HG02678 (cell line): Measurements from ENCODE around the gene CCDC90B.

Experiments used
- ATAC-seq: cut with Tn5 transposase; IDR thresholded peaks from one replicate; pipeline ENCODE4 v1.9.1; 2021; ENCODE audit warnings: mild to moderate bottlenecking, moderate library complexity; ENCODE audit not compliant: unreplicated experiment

CCDC90B gene

DNA sequence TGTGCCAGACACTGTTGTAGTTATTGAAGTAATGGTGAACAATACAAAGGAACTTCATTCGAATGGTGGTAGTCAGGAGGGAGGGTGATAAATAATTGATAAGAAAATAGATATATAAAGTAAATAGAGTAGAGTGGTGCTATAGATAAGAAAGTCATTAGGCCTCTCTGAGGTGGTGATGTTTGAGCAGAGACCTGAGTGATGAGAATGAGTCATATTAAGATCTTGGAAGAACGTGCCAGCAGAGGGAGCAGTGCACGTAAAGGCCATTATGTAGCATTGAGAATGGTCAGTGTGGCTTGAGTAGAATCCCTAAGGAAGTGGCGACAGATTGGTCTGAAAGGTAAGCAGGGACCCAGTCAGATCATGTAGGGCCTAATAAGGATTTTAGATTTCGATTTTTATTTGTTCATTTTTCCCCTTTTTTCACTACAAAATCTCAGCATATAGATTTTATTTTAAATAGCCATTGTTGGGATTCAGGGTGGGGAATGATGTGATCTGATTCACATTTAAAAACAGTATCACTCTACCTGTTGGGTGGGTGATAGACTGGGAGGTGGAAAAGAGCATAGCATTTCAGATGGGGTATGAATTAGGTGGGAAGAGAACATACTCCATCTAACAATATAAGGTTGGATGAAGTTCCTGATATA lies 44.7 kb downstream of the CCDC90B start:
- ATAC-seq = no peak

DNA sequence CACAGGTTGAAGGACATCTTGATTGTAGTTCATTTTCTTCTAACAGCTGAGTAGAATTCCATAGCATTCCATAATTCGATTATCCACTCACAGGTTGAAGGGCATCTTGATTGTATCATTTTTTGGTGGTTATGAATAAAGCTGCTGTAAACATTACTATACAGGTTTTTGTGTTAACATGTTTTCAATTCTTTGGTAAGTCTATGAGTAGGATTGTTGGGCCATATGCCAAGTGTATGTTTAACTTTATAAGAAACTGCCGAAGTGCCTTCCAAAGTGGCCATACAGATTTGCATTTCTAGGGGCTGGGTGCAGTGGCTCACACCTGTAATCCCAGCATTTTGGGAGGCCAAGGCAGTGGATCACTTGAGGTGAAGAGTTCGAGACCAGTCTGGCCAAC lies 48.1 kb downstream of the CCDC90B start:
- no peak for ATAC-seq

DNA sequence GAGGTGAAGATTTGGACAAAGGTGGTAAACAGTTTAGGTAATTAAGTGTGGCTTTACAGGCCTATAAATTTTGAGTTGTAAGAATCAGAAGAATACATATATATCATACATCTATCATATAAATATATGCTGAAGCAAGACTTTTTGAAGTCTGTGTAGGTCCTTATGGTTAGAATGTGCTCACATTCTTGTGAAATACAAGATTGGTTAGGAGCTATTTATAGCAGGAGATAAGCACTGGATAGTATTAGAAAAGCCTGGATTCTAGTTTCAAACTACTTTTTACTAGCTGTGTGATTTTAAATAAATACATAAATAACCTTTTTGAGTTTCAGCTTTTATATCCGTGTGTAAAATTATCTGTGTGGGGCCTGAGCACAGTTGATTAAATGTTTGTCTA lies 50.3 kb downstream of the CCDC90B start:
- ATAC-seq = no peak

DNA sequence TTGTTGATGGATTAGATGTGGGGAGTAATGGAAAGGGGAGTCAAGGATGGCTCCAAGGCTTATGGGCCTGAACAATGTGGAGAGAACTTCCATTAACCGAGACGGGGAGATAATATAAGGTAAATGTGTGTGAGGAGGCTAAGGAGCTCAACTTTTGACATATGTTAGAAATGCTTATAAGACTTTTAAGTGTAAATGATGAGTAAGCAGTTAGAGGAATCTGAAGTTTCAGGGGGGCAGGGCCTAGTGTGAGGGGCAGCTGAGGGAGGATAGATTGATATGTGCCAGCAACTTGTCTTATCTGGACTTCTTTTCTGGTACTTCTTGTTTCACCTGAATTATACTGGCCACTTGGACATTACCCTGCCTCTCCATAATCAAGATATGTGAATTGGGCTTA lies 62.7 kb downstream of the CCDC90B start:
- no peak for ATAC-seq

DNA sequence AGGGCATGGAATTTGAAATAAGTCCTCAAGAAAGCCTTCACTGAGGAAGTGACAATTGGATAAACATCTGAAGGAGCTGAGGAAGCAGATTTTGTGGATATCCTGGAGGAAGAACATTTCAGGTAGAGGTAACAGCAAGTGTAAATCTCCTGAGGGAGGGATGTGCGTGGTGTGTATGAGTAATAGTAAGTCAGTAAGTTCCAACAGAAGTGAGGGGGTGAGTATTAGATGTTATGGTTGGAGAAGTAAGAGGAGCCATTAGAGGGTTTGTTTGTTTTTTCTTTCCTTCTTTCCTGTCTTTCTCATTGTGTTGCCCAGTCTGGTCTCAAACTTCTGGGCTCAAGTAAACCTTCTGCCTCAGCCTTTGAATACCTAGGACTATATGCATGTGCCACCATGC lies 63.7 kb downstream of the CCDC90B start:
- ATAC-seq = no peak

DNA sequence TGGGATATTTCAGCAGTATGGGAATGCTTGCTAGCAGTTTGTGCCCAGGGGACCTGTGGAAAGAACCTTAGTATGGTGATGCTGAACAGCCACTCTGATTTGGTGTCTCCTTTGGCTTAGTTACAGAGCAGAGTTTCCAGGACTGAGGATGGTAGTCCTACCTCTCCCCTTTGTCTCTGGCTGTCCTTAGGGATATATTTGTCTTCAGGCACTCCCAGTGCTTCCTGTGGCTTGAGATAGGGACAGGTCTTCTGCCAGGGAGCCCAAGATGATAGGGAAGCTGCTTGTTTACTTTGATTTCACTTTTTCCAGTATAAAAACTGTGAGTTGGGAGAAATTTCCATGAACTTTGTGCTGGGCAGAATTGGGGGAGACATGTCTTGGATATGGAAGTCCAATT lies 64.5 kb downstream of the CCDC90B start:
- ATAC-seq = no peak

DNA sequence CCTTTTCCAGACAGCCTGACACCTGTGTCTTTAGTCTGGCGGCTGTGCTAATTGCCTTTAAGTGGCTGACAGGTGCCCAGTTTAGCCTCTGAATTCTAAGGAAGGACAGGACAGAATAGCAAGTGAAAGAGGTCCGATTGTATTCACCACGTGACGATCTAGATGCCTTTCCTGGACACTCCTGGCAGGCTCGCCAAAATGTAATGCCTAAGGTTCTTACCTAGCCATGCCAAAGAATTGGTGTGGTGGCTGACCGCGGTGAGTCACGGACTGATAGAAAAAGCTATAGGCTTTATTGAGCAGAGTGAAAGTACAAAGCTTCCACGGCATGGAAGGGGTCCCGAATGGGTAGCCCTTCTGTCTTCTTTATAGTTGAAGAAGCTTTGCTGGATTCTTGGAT lies 65.9 kb downstream of the CCDC90B start:
- ATAC-seq = no peak

DNA sequence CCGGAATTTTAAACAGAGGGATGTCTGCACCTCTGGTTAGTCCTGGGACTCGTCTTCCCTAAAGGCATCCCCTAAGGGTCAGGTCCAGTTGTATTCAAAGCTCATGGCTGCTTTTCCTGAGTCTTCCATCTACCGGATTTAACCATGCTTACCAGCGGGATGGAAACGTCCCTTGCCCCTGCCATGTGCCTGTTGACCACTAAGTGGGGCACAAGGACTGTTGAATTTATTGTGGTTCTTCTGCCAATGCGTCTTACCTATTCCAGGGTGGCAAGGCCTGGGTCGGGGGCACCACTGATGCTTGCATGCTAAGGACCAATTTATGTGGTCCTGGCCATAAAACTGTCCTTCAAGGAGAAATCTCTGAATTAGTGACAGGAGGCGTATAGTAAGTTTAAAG lies 67.1 kb downstream of the CCDC90B start:
- no peak for ATAC-seq
